ENCODE data around the gene ADRA2C. TPM values are rescaled to one million over a fixed set of nuclear protein-coding genes. Genes with fewer than 3 reads are reported as not detected.
A peak's percentile ranks its signal among the peaks of the same experiment; 100 is the strongest.

Gene ADRA2C
- polyA plus RNA-seq (2011; rRNA removed) (not detected in 2 replicates), polyA minus RNA-seq (2011; rRNA and poly(A)+ RNA removed) (not detected in 2 replicates)

- ChIA-PET POLR2A (no interaction called here), CTCF (no interaction called here)
- peaks cover 4% of the 10 kb centered on the region; the same call in 1 of the 2 replicates for H3K9me3 ChIP-seq (ENCODE audit: control insufficient read depth, insufficient read depth, low read length)
- no peak for TF ChIP-seq CTCF (IDR thresholded peaks at IDR 0.05; ENCODE audit: low read depth, low read length)
- no peak for DNase-seq (ENCODE audit: low read depth, low spot score)
- H3K27me3 ChIP-seq (ENCODE audit: control insufficient read depth, insufficient read depth, low read length): peaks cover 44% of the 10 kb centered on the region
- H3K27ac ChIP-seq (ENCODE audit: low read depth, low read length): no peak within 1 kb of the TSS
- peak within 1 kb of the TSS; percentile 31; the same call in 1 of the 2 replicates for H3K4me3 ChIP-seq (ENCODE audit: low read depth, low read length)
Observed at GRCh38 chr4:3766036-3766784, at the start of gene ADRA2C. Gene ADRA2C (plus strand): TSS chr4:3766385. CDS start chr4:3766607, 222 bp downstream.

- no peak for DNase-seq (ENCODE audit: low read depth, low spot score)
- H3K27me3 ChIP-seq (ENCODE audit: control insufficient read depth, insufficient read depth, low read length): peaks cover 14% of the 10 kb centered on the region
- TF ChIP-seq CTCF (IDR thresholded peaks at IDR 0.05; ENCODE audit: low read depth, low read length): no peak
- no peak overlapping the region for H3K4me3 ChIP-seq (ENCODE audit: low read depth, low read length)
- H3K27ac ChIP-seq (ENCODE audit: low read depth, low read length): no peak overlapping the region
- ChIA-PET POLR2A (no interaction called here), CTCF (no interaction called here)
- peaks cover 2% of the 10 kb centered on the region; the same call in 1 of the 2 replicates for H3K9me3 ChIP-seq (ENCODE audit: control insufficient read depth, insufficient read depth, low read length)
Observed at GRCh38 chr4:3716631-3717235, 49.5 kb upstream of the ADRA2C start.

GRCh38 chr4:3717241-3717640 is 48.9 kb upstream of the ADRA2C start:
- CTCF ChIA-PET: no interaction called here
- TF ChIP-seq CTCF (IDR thresholded peaks at IDR 0.05; ENCODE audit: low read depth, low read length): no peak
- POLR2A ChIA-PET: no interaction called here
- Histone ChIP-seq H3K27ac (ENCODE audit: low read depth, low read length) (no peak overlapping the region), H3K27me3 (ENCODE audit: control insufficient read depth, insufficient read depth, low read length) (peaks cover 14% of the 10 kb centered on the region), H3K9me3 (ENCODE audit: control insufficient read depth, insufficient read depth, low read length) (peaks cover 2% of the 10 kb centered on the region; the same call in 1 of the 2 replicates), H3K4me3 (ENCODE audit: low read depth, low read length) (no peak overlapping the region)
- DNase-seq (ENCODE audit: low read depth, low spot score): no peak

GRCh38 chr4:3718462-3718861 is 47.7 kb upstream of the ADRA2C start:
- ChIA-PET POLR2A (no interaction called here), CTCF (no interaction called here)
- no peak for DNase-seq (ENCODE audit: low read depth, low spot score)
- Histone ChIP-seq H3K27ac (ENCODE audit: low read depth, low read length) (no peak overlapping the region), H3K4me3 (ENCODE audit: low read depth, low read length) (no peak overlapping the region), H3K27me3 (ENCODE audit: control insufficient read depth, insufficient read depth, low read length) (peaks cover 14% of the 10 kb centered on the region), H3K9me3 (ENCODE audit: control insufficient read depth, insufficient read depth, low read length) (peaks cover 2% of the 10 kb centered on the region; the same call in 1 of the 2 replicates)
- TF ChIP-seq CTCF (IDR thresholded peaks at IDR 0.05; ENCODE audit: low read depth, low read length): no peak

- no peak for TF ChIP-seq CTCF (IDR thresholded peaks at IDR 0.05; ENCODE audit: low read depth, low read length)
- DNase-seq (ENCODE audit: low read depth, low spot score): no peak
- ChIA-PET CTCF (no interaction called here), POLR2A (no interaction called here)
- no peak overlapping the region for H3K27ac ChIP-seq (ENCODE audit: low read depth, low read length)
- H3K27me3 ChIP-seq (ENCODE audit: control insufficient read depth, insufficient read depth, low read length): peaks cover 19% of the 10 kb centered on the region
- H3K4me3 ChIP-seq (ENCODE audit: low read depth, low read length): no peak overlapping the region
- H3K9me3 ChIP-seq (ENCODE audit: control insufficient read depth, insufficient read depth, low read length): peaks cover 2% of the 10 kb centered on the region; the same call in 1 of the 2 replicates
Observed at GRCh38 chr4:3719191-3719590, 47.0 kb upstream of the ADRA2C start.

Measured in AG04450 (cell line).